Uterus (tissue), 2 donors: ENCODE results near the gene FAM200C.

Source experiments
- CTCF ChIP-seq, 4 experiments: fragments of 200-600 bp in 2 of 4; fragments of 450-650 bp in 2 of 4; sonication (generic) in 2 of 4; IDR thresholded peaks; one replicate each; pipeline ENCODE4 v1.5.1; 2016 to 2019; ENCODE audit warnings: antibody characterized with exemption in 4 of 4, mild to moderate bottlenecking in 2 of 4, moderate library complexity in 1 of 4
- POLR2A ChIP-seq, 2 donors: fragments of 450-650 bp; IDR thresholded peaks; one replicate each; pipeline ENCODE4 v1.6.1; 2016; ENCODE audit warnings: antibody characterized with exemption in 2 of 2, mild to moderate bottlenecking in 1 of 2, moderate library complexity in 1 of 2

DNA sequence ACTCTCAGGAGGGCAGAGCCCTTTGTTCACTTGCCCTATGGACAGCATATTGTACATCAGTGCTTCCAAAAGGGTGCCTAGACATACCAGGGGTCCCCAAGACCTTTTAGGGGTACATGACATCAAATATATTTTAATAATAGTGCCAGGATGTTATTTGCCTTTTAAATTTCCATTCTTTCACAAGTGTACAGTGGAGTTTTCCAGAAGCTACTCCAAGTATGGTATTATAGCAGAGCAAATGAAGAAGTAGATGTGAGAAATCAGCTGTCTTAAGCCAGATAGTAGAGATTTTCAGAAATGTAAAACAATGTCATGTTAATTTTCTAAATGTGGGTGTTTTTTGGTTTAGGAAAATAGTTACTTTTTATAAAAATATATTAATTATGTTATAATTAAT lies 37.4 kb upstream of the FAM200C start:
- TF ChIP-seq CTCF (IDR thresholded peaks at IDR 0.05) (no peak), POLR2A (IDR thresholded peaks at IDR 0.05) (no peak)
